Measurements from ENCODE around the gene ECE1. TPM values are rescaled to one million over a fixed set of nuclear protein-coding genes. Genes with fewer than 3 reads are reported as not detected.
A peak's percentile ranks its signal among the peaks of the same experiment; 100 is the strongest.
"Not testable (repeated sequence)": the region's sequence is repeated elsewhere in the genome, so short reads cannot be mapped to it uniquely, and the experiment has no call there.

Gene ECE1
- total RNA-seq, 1 experiment from 2014 or later = 82.6 TPM

DNA sequence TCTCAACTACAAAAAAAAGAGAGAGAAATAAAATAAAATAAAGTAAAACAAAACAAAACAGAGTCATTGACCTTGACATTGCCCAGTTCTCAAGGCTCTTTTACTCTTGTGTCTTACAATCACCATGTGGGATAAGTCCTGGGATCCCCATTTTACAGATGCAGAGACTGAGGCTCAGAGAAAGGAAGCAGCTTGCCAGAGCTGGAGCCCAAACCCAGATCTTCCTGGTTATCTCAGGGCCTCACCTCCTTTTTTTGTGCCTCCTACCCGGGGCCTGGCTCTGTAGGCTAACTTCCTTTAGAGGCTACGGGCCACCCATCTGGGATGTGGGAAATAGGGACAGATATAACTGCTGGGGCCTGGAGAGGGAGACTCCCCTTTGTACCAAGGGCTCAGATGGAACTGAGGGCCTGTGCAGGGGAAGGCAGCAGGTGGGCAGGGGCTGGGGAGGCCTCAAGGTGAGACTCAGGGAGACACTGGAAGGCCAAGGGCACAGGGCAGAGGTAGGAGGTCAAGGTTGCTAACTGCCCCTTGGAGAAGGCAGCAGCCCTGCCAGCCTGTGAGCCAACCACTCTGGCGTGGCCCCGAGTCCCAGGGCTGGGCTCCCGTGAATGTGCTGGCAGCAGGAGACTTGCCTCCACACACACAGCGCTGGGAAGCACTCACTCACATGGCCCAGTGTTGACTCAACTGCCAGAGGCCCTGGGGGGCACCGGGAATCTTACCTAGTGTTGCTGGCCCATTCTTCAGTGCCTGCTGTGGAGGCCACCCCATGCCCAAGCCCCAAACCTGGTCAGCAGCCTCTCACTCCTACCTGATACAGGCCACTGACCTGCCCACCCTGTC is 6.5 kb upstream of the ECE1 start:
- Histone ChIP-seq H3K4me3 (no peak overlapping the region), H3K27me3 (replicated peaks) (no peaks in the 10 kb centered on the region), H3K27ac (no peak overlapping the region), H3K4me1 (replicated peaks) (peaks cover 12% of the 10 kb centered on the region), H3K36me3 (no peaks in the 10 kb centered on the region), H3K9me3 (replicated peaks) (no peaks in the 10 kb centered on the region)
- DNase-seq (ENCODE audit: low read depth in 1 of 2, low spot score in 2 of 2) = no peak

DNA sequence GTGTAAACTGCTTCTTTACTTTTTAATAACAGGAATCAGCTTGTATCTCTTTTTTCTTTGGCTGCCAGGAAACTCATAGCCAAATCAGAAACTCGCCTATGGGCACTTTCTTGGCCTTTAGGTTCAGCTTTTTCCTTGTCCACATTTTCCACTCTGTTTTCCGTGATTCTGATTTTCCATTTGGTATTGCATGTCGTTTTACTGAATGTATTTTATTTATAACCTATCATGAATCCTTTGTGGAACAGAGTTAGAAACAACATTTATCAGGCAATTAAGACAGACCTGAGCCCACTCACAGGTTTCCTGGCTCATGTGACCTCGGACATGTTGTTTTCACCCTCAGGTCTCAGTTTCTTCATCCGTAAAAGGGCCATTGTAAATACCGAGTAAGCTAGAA is 5.3 kb upstream of the ECE1 start:
- no peaks in the 10 kb centered on the region for H3K9me3 ChIP-seq (replicated peaks)
- H3K27ac ChIP-seq = no peak overlapping the region

GRCh38 chr1:21295002-21295401 is 4.7 kb upstream of the ECE1 start:
- H3K9me3 ChIP-seq (replicated peaks) = no peaks in the 10 kb centered on the region
- H3K36me3 ChIP-seq = no peaks in the 10 kb centered on the region
- H3K27me3 ChIP-seq (replicated peaks) = no peaks in the 10 kb centered on the region
- peaks cover 23% of the 10 kb centered on the region for H3K4me1 ChIP-seq (replicated peaks)
- peak overlapping the region; percentile 23 for H3K27ac ChIP-seq
- DNase-seq (ENCODE audit: low read depth in 1 of 2, low spot score in 2 of 2) = peak in 1 of 2 experiments; percentile 35
- no peak overlapping the region for H3K4me3 ChIP-seq

More for the DNA sequence above, 5.3 kb upstream of the ECE1 start:
- Histone ChIP-seq H3K4me1 (replicated peaks) (peaks cover 20% of the 10 kb centered on the region), H3K27me3 (replicated peaks) (no peaks in the 10 kb centered on the region), H3K36me3 (no peaks in the 10 kb centered on the region), H3K4me3 (no peak overlapping the region)
- no peak for DNase-seq (ENCODE audit: low read depth in 1 of 2, low spot score in 2 of 2)

DNA sequence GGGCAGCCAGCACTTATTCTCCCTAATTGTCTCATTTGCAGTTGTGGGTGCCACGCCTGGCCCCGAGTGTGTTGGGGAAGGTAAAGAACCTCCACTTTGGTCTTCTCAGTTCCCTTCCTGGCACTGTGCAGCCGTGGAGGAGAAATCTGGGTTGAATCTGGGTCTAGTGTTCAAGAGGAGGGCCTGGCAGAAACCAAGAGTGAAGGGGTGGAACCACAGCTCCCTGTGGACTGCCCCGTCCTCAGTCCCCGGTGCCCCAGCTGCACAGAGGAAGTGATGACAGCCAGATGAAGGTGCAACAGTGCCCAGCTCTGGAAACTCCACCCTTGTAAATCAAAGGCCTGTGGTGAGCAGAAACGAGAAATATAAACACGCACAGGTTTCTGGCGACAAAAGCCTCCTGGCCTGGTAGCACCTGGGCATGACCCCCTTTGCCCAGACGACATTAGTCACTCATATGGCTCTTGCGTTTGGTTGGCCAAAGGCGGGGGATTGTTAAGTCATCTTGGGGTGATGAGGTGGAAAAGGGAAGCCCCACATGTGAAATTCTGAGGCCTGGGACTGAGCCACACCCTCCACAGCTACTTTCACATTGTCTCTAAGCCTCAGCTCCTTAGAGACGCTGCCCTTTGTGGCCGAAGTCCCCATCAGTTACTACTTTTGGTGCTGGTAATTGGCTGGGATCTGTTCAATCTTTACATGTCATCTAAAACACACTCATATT is 4.2 kb upstream of the ECE1 start:
- DNase-seq (ENCODE audit: low read depth in 1 of 2, low spot score in 2 of 2) = peak in 1 of 2 experiments; percentile 25
- H3K27ac ChIP-seq = peak overlapping the region; percentile 23
- H3K4me3 ChIP-seq = no peak overlapping the region

DNA sequence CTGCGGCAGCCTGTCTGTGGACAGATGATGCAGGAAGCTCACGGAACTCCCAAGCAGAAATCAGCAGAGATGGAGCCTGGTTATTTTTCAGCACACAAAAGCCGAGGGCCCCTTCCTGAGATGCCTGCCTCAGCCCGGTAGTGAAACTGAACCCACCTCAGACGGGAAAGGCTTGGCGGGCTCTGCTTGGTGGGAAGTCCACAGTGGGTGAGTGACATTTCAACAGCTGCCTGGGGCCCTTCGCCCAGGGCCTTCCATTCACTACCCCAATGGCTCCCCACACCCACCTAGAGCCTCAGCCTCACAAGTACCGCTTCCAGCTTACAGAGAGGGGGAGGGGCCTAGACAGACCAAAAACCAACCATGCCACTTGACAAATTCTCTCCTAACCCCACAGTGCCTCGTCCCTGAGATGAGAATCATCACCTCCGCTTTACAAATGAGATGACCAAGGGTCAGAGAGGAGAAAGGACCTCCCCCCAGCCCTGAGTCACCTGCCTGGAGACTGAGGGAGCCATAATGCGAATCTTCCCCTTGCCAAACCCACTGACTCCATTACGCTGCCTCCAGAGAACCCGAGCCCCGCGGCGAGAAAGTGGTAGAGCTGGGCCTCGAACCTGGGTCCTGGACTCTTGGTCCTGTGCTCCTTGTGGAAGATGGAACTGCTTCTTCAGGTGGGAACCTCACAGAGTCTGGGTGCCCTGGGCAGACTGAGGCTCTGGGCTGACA is 3.4 kb upstream of the ECE1 start:
- DNase-seq (ENCODE audit: low read depth in 1 of 2, low spot score in 2 of 2) = no peak
- Histone ChIP-seq H3K4me3 (no peak overlapping the region), H3K36me3 (peaks cover 4% of the 10 kb centered on the region; the same call in 1 of the 2 replicates), H3K27me3 (replicated peaks) (no peaks in the 10 kb centered on the region), H3K27ac (no peak overlapping the region), H3K9me3 (replicated peaks) (no peaks in the 10 kb centered on the region), H3K4me1 (replicated peaks) (peaks cover 30% of the 10 kb centered on the region)

More for the DNA sequence above, 4.2 kb upstream of the ECE1 start:
- Histone ChIP-seq H3K9me3 (replicated peaks) (no peaks in the 10 kb centered on the region), H3K4me1 (replicated peaks) (peaks cover 26% of the 10 kb centered on the region), H3K27me3 (replicated peaks) (no peaks in the 10 kb centered on the region), H3K36me3 (peaks cover 1% of the 10 kb centered on the region; the same call in 1 of the 2 replicates)

GRCh38 chr1:21292984-21293536 is 2.8 kb upstream of the ECE1 start:
- H3K4me3 ChIP-seq = no peak overlapping the region
- H3K27me3 ChIP-seq (replicated peaks) = no peaks in the 10 kb centered on the region
- DNase-seq (ENCODE audit: low read depth in 1 of 2, low spot score in 2 of 2) = no peak
- peaks cover 4% of the 10 kb centered on the region; the same call in 1 of the 2 replicates for H3K36me3 ChIP-seq
- H3K9me3 ChIP-seq (replicated peaks) = no peaks in the 10 kb centered on the region
- no peak overlapping the region for H3K27ac ChIP-seq
- H3K4me1 ChIP-seq (replicated peaks) = peaks cover 30% of the 10 kb centered on the region

DNA sequence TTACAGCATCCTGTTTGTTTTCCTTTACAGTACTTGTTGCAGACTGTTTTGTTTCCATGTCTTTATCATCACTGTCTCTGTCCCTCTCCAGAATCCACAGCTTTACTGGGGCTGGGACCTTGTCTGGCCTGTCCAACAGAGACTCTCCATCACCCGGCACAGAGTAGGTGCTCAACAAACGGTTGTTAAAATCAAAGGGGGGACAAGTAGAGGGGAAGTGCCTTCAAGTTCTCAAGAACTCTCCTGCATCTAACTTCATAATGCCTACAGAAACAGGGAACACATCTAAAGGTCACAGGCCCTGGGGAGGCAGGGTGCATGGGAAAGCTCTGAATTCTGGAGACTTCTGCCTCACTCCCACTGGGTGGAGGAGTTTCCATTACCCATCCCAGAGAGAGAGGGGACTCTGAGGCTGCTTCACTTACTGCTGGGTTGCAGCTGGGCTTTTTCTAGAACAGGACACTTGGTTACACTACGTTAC is 2.3 kb upstream of the ECE1 start:
- Histone ChIP-seq H3K36me3 (peaks cover 4% of the 10 kb centered on the region; the same call in 1 of the 2 replicates), H3K4me1 (replicated peaks) (peaks cover 30% of the 10 kb centered on the region), H3K9me3 (replicated peaks) (no peaks in the 10 kb centered on the region), H3K27ac (no peak overlapping the region), H3K4me3 (no peak overlapping the region), H3K27me3 (replicated peaks) (no peaks in the 10 kb centered on the region)
- no peak for DNase-seq (ENCODE audit: low read depth in 1 of 2, low spot score in 2 of 2)

- Histone ChIP-seq H3K36me3 (peaks cover 4% of the 10 kb centered on the region; the same call in 1 of the 2 replicates), H3K9me3 (replicated peaks) (no peaks in the 10 kb centered on the region), H3K27me3 (replicated peaks) (no peaks in the 10 kb centered on the region), H3K4me1 (replicated peaks) (peaks cover 30% of the 10 kb centered on the region), H3K27ac (no peak overlapping the region), H3K4me3 (no peak overlapping the region)
- DNase-seq (ENCODE audit: low read depth in 1 of 2, low spot score in 2 of 2) = no peak
Measured at GRCh38 chr1:21291964-21292363, 1.7 kb upstream of the ECE1 start.

DNA sequence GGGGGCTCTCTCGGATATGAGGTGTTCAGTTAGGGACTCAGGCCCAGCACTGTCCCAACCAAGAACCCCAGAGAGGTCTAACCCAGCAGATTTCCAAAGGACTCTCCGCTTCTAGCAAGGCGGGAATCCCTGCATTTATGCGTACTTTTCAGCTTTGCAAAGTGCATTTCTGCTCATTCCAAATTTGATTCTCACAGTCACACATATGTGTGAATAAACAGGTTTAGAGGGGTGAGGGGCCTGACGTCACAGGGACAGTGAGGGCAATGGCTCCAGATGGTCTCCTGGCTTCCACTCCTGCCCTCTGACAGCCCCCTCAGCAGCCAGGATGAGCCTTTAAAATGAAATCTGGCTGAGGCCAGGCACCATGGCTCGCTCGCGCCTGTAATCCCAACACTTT is 921 bp upstream of the ECE1 start:
- no peaks in the 10 kb centered on the region for H3K9me3 ChIP-seq (replicated peaks)
- H3K4me3 ChIP-seq = no peak overlapping the region
- no peaks in the 10 kb centered on the region for H3K27me3 ChIP-seq (replicated peaks)
- no peak for DNase-seq (ENCODE audit: low read depth in 1 of 2, low spot score in 2 of 2)
- peaks cover 5% of the 10 kb centered on the region; the same call in 1 of the 2 replicates for H3K36me3 ChIP-seq
- H3K4me1 ChIP-seq (replicated peaks) = peaks cover 30% of the 10 kb centered on the region
- no peak overlapping the region for H3K27ac ChIP-seq

DNA sequence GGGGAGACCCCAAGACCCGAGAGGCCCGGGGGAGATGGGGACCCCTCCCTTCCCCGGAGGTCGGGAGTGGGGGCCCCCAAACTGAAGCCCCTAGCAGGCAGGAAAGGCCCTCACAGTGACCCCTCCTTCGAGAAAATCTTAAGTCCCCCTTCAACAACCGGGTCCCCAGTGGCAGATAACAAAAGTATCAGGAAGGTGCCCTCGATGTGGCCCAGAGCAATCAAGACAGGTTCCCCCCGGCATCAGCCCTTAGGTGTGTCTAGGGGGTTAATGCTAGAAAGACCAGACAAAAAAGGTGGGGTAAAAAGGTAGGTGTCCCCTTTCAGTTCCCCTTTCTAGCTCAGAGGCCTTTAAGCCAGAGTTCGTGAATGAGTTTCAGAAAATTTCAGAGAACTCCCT is 282 bp upstream of the ECE1 start:
- no peak overlapping the region for H3K27ac ChIP-seq
- peaks cover 30% of the 10 kb centered on the region for H3K4me1 ChIP-seq (replicated peaks)
- H3K4me3 ChIP-seq = peak overlapping the region; percentile 65
- no peaks in the 10 kb centered on the region for H3K27me3 ChIP-seq (replicated peaks)
- H3K36me3 ChIP-seq = peaks cover 8% of the 10 kb centered on the region; the same call in 1 of the 2 replicates
- peak in 1 of 2 experiments; percentile 31 for DNase-seq (ENCODE audit: low read depth in 1 of 2, low spot score in 2 of 2)
- no peaks in the 10 kb centered on the region for H3K9me3 ChIP-seq (replicated peaks)

GRCh38 chr1:21289127-21289526 is 1.1 kb downstream of the ECE1 start:
- Histone ChIP-seq H3K27me3 (replicated peaks) (no peaks in the 10 kb centered on the region), H3K4me1 (replicated peaks) (peaks cover 19% of the 10 kb centered on the region), H3K27ac (no peak overlapping the region), H3K36me3 (peaks cover 9% of the 10 kb centered on the region; the same call in 1 of the 2 replicates), H3K4me3 (peak overlapping the region; percentile 65), H3K9me3 (replicated peaks) (no peaks in the 10 kb centered on the region)
- no peak for DNase-seq (ENCODE audit: low read depth in 1 of 2, low spot score in 2 of 2)

DNA sequence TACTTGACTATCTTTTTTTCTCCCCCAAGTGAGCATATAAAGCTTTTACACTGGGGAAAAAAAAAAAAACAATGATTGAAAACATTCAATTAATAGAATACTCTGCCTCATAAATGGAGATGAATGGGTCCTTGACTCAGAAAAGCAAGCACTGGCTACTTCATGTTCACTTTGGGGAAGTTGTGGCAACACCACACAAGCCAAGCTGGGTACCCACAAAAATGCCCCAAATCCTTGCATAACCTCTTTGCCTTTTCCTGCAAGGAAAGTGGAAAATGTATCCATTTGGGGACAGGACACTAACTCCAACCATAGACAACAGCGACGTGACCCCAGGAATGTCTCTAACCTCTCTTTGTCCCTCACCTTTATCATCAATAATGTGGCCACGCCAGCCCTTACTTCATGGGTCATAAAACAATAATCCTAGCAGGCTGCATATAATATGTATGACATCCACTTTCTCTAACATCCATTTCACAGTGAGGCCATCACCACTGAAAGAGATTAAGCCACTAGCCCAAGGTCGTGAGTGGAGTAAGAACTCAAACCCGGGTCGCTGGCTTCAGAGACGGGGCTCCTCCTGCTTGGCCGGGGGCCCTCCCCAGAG is 2.3 kb downstream of the ECE1 start:
- DNase-seq (ENCODE audit: low read depth in 1 of 2, low spot score in 2 of 2) = no peak
- Histone ChIP-seq H3K4me3 (no peak overlapping the region), H3K36me3 (peaks cover 13% of the 10 kb centered on the region; the same call in 1 of the 2 replicates), H3K4me1 (replicated peaks) (peaks cover 18% of the 10 kb centered on the region), H3K9me3 (replicated peaks) (no peaks in the 10 kb centered on the region), H3K27ac (no peak overlapping the region), H3K27me3 (replicated peaks) (no peaks in the 10 kb centered on the region)

- H3K9me3 ChIP-seq (replicated peaks); DNase-seq (ENCODE audit: low read depth in 1 of 2, low spot score in 2 of 2); H3K27ac ChIP-seq; H3K4me3 ChIP-seq; H3K27me3 ChIP-seq (replicated peaks): not testable (repeated sequence)
- H3K4me1 ChIP-seq (replicated peaks) = peaks cover 22% of the 10 kb centered on the region
- peaks cover 13% of the 10 kb centered on the region; the same call in 1 of the 2 replicates for H3K36me3 ChIP-seq
Measured at GRCh38 chr1:21285386-21285785, 4.9 kb downstream of the ECE1 start.

Data from SJSA1 (cell line).